GM20000 (cell line): Measurements from ENCODE around the gene PID1.

Experiments used
- DNase-seq: peaks from one replicate; pipeline ENCODE4 v3.0.0; 2012; ENCODE audit warnings: low spot score
- TF ChIP-seq, protein P1 (sequence below): IDR thresholded peaks from 2 replicates; pipeline ENCODE4 v1.5.1; 2012; ENCODE audit warnings: mild to moderate bottlenecking, control low read depth; ENCODE audit errors: extremely low read depth, missing control alignments

Gene PID1

DNA sequence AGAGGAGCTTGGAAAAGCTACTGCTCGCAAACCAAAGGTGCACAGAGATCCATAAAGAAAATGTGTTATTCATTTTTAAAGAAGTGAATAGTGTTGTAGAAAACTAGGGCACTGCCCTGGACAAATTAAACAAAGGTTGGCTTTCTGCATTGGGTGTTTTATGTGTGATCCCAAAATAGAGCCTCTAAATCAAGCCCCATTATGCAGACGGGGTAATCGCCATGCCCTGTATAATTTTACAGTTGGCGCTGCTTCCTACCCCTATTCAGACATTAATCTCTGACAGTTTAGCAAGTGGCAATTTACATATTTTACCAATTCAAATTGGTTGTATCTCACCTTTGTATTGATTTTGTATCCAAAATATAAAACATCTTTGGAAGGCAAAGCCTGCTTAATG, 109.1 kb downstream of the PID1 start:
- TF ChIP-seq, protein P1, sequence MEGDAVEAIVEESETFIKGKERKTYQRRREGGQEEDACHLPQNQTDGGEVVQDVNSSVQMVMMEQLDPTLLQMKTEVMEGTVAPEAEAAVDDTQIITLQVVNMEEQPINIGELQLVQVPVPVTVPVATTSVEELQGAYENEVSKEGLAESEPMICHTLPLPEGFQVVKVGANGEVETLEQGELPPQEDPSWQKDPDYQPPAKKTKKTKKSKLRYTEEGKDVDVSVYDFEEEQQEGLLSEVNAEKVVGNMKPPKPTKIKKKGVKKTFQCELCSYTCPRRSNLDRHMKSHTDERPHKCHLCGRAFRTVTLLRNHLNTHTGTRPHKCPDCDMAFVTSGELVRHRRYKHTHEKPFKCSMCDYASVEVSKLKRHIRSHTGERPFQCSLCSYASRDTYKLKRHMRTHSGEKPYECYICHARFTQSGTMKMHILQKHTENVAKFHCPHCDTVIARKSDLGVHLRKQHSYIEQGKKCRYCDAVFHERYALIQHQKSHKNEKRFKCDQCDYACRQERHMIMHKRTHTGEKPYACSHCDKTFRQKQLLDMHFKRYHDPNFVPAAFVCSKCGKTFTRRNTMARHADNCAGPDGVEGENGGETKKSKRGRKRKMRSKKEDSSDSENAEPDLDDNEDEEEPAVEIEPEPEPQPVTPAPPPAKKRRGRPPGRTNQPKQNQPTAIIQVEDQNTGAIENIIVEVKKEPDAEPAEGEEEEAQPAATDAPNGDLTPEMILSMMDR = no peak
- no peak for DNase-seq

DNA sequence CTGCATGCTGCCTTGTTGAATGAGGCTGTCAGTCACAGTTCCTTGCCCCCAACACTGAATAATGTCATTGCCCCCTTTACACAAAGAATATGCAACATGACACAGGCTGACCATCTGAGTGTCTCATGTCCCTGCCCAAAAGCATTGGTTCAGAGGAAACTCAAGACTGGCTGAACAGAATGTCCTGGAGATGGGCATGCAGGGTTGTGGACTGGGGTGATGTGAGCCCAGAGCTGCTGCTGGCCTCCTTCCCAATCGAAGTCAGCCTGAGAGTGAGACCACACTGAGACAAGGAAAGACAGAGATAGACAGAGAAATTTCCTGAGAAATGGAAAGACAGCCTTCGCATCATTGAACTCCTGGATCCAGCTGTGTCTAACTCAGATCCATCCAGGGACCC, 110.1 kb downstream of the PID1 start:
- TF ChIP-seq, protein P1 = no peak
- DNase-seq = no peak

DNA sequence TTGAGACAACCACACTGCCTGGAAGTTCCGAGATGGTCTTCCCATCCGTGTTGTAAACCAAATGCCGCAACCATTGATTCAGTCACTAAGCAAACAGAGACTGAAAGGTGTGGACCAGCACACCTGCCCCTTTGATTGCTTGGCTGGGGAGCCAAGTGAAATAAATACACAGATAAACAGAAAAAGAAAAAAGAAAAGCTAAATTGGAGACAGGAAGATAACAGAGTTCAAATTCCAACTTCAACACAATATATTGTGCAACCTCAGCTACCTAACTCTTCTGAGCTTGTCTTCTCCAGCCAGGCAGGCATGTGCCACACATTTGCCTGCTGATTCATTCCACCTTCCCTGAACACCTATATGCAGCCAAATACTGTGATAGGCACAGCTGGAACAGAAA, 110.9 kb downstream of the PID1 start:
- DNase-seq = no peak
- TF ChIP-seq, protein P1 = no peak

DNA sequence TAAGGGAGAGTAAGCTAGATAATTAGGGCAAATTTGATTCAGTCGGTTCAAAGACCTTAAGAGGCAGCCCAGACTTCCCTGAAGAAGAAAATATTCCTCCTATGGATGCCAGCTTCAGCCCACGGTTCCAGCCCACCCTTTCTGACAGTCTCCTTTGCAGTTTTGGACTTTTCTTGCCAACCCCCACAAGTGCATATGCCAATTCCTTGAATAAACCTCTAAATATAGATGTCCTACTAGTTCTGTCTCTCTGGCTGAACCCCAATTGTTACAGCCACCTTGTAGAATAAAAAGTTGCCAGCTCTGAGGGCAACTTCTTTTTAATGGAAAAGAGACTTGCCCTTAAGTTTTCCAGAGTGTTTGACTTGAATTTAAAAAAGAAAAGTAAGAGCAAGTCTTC, 111.7 kb downstream of the PID1 start:
- no peak for DNase-seq
- TF ChIP-seq, protein P1 = no peak

DNA sequence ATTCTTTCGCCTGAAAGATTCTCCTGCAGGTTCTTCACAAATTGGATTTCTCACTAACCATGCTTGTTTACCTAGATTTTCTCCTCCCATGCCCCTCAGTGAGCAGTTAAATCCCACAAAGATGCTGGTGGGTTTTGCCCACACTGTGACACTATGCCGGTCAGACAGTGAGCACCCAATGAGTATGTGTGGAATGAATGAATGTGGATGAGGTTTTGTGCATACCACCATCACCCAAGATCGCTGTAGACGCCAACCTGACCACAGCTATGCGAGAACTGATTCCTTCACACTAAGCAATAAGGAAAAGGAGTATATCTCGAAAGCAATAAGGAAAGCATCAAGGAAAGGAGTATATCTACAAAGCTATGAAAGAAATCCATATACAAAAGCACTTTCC, 116.7 kb downstream of the PID1 start:
- DNase-seq = no peak

DNA sequence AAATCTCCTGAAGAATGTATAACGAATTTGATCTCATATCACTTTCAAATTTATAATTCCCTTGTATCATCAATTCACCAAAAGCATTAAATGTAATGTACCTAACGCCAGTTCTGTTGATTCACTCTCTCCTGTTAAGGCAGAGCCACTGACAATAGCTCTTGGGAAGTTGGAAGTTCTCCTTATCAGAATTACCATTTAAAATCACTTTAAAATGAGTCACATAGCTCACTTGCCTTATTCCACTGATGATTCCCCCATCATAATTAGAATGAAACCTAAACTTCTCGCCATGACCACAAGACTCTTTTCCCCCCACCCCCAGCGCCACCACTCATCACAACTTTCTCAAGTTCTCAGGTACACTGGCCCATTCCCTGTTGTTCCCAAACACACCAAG, 117.1 kb downstream of the PID1 start:
- TF ChIP-seq, protein P1 = no peak
- no peak for DNase-seq

More for the DNA sequence above, 116.7 kb downstream of the PID1 start:
- TF ChIP-seq, protein P1 = no peak

DNA sequence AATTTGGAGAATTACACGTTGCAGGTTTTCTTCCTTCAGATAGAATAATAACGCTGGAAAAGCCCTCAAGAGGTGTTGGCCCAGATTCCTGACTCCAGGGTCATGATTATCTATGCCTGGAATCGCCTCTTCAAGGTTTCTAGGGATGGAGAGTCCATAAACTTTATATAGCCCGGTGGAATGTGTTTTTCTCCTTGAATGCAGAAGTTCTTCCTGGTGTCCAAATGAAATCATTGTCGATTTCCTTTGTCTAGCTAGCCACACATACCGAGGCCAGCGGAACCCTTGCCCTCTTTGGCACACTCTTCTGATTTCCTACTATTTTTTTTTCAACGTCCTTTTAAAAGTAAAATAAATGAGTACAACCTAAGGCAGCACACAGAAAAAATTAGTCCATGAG, 117.8 kb downstream of the PID1 start:
- DNase-seq = no peak
- TF ChIP-seq, protein P1 = no peak
